Trophoblast cell (in vitro differentiated cells and primary cell): ENCODE measurements around the gene TEX50.
"Not testable (repeated sequence)": the region's sequence is repeated elsewhere in the genome, so short reads cannot be mapped to it uniquely, and the experiment has no call there.

Experiments
- DNase-seq, 2 donors: peaks; one replicate each; pipeline ENCODE4 v3.0.0-alpha.2; 2016
- H2AFZ ChIP-seq: 2 replicates; pipeline ENCODE4 v1.6.1; 2013; ENCODE audit warnings: low read length, moderate library complexity, mild to moderate bottlenecking; ENCODE audit not compliant: insufficient read depth, poor library complexity
- H2AK5ac ChIP-seq: 2 replicates; pipeline ENCODE4 v1.6.1; 2013; ENCODE audit warnings: mild to moderate bottlenecking, low read length
- H2BK120ac ChIP-seq: 2 replicates; pipeline ENCODE4 v1.6.1; 2013; ENCODE audit warnings: low read length, mild to moderate bottlenecking, moderate library complexity; ENCODE audit not compliant: insufficient read depth, poor library complexity
- H2BK12ac ChIP-seq: 2 replicates; pipeline ENCODE4 v1.6.1; 2013; ENCODE audit warnings: mild to moderate bottlenecking, low read length, moderate library complexity
- H2BK5ac ChIP-seq: 2 replicates; pipeline ENCODE4 v1.6.1; 2013; ENCODE audit warnings: low read length, low read depth, moderate library complexity, mild to moderate bottlenecking; ENCODE audit not compliant: poor library complexity
- H3K14ac ChIP-seq: 2 replicates; pipeline ENCODE4 v1.6.1; 2013; ENCODE audit warnings: mild to moderate bottlenecking, low read length
- H3K18ac ChIP-seq: 2 replicates; pipeline ENCODE4 v1.6.1; 2013; ENCODE audit warnings: mild to moderate bottlenecking, low read length
- H3K23ac ChIP-seq: 2 replicates; pipeline ENCODE4 v1.6.1; 2013; ENCODE audit warnings: low read length
- H3K27ac ChIP-seq: 2 replicates; pipeline ENCODE4 v1.5.1; 2013; ENCODE audit warnings: low read depth, mild to moderate bottlenecking, inconsistent platforms, low read length, moderate library complexity
- H3K27me3 ChIP-seq: 2 replicates; pipeline ENCODE4 v1.6.1; 2013; ENCODE audit warnings: inconsistent platforms, mild to moderate bottlenecking, low read length, moderate library complexity; ENCODE audit not compliant: insufficient read depth
- H3K36me3 ChIP-seq, 2 experiments: 1 replicate in 1 of 2; 2 replicates in 1 of 2; pipeline ENCODE4 v1.6.1; 2013; ENCODE audit warnings: low read length in 2 of 2, mild to moderate bottlenecking in 2 of 2, moderate library complexity in 1 of 2; ENCODE audit not compliant: insufficient read depth in 2 of 2, control insufficient read depth in 1 of 2
- H3K4ac ChIP-seq: 2 replicates; pipeline ENCODE4 v1.6.1; 2013; ENCODE audit warnings: low read depth, mild to moderate bottlenecking, low read length, moderate library complexity
- H3K4me1 ChIP-seq, 2 experiments: 1 replicate in 1 of 2; 2 replicates in 1 of 2; pipeline ENCODE4 v1.6.1; 2013; ENCODE audit warnings: low read length in 2 of 2, mild to moderate bottlenecking in 2 of 2, moderate library complexity in 1 of 2; ENCODE audit not compliant: insufficient read depth in 2 of 2, control insufficient read depth in 1 of 2
- H3K4me2 ChIP-seq: 2 replicates; pipeline ENCODE4 v1.6.1; 2013; ENCODE audit warnings: inconsistent platforms, mild to moderate bottlenecking, low read length, moderate library complexity
- H3K4me3 ChIP-seq: 2 replicates; pipeline ENCODE4 v1.5.1; 2013; ENCODE audit warnings: mild to moderate bottlenecking, low read depth, low read length, inconsistent platforms
- H3K79me1 ChIP-seq: one replicate; pipeline ENCODE4 v1.6.1; 2013; ENCODE audit warnings: low read length
- H3K79me2 ChIP-seq: 2 replicates; pipeline ENCODE4 v1.6.1; 2013; ENCODE audit warnings: low read length, mild to moderate bottlenecking; ENCODE audit not compliant: control insufficient read depth, insufficient read depth, poor library complexity
- H3K9ac ChIP-seq: 2 replicates; pipeline ENCODE4 v1.6.1; 2013; ENCODE audit warnings: mild to moderate bottlenecking, low read length
- H3K9me3 ChIP-seq: 2 replicates; pipeline ENCODE4 v1.6.1; 2013; ENCODE audit warnings: low read depth, mild to moderate bottlenecking, control low read depth, inconsistent platforms, low read length; ENCODE audit not compliant: insufficient read depth
- H4K12ac ChIP-seq: 2 replicates; pipeline ENCODE4 v1.6.1; 2013; ENCODE audit warnings: low read depth, mild to moderate bottlenecking, low read length, moderate library complexity
- H4K8ac ChIP-seq: 2 replicates; pipeline ENCODE4 v1.6.1; 2013; ENCODE audit warnings: low read depth, mild to moderate bottlenecking, low read length, moderate library complexity
- H4K91ac ChIP-seq: one replicate; pipeline ENCODE4 v1.6.1; 2013; ENCODE audit warnings: low read depth, mild to moderate bottlenecking, low read length, moderate library complexity
- WGBS: extraction: QIAGEN DNeasy Blood & Tissue Kit; methylation state at CpG from one replicate; pipeline ENCODE4 v1.1.7; 2013; ENCODE audit warnings: missing lambda C conversion rate; ENCODE audit not compliant: insufficient read length, insufficient coverage; ENCODE audit errors: extremely low coverage; 5-methylcytosine and 5-hydroxymethylcytosine counted together

The TEX50 gene

DNA sequence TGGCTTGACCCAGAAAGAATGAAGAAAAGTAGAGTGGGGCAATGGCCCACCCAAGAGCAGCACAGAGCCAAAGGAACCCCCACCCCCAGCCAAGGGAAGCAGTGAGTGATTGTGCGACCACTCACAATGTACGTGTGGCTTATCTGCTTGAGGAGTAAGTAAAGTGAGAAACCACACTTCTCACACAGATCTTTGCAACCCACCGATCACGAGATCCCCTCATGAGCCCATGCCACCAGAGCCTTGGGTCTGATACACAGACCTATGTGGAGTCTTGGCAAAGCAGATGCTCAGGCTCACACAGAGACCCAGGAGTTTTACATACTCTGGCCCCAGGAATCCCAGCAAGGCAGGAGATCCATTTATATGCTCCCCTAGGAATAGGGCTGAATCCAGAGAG is 18.3 kb upstream of the TEX50 start:
- Histone ChIP-seq H2BK5ac (no peak overlapping the region), H2AK5ac (no peak overlapping the region), H3K23ac (no peak overlapping the region), H3K4ac (no peak overlapping the region), H3K9me3 (peaks cover 7% of the 10 kb centered on the region), H3K4me3 (no peak overlapping the region), H3K4me2 (no peak overlapping the region), H4K91ac (no peak overlapping the region), H3K14ac (no peak overlapping the region), H3K79me1 (no peaks in the 10 kb centered on the region), H4K8ac (no peak overlapping the region), H4K12ac (no peak overlapping the region), H3K79me2 (no peaks in the 10 kb centered on the region), H2AFZ (no peak overlapping the region), H3K9ac (no peak overlapping the region), H3K27ac (no peak overlapping the region), H3K36me3 (peaks cover 0 to 1% of the 10 kb centered on the region in 2 experiments), H3K4me1 (no peaks in the 10 kb centered on the region), H2BK120ac (no peak overlapping the region), H3K18ac (no peak overlapping the region), H2BK12ac (no peak overlapping the region), H3K27me3 (no peaks in the 10 kb centered on the region)
- no peak for DNase-seq
- WGBS, result no CpG with 5 or more reads among the region's 4 CpGs

DNA sequence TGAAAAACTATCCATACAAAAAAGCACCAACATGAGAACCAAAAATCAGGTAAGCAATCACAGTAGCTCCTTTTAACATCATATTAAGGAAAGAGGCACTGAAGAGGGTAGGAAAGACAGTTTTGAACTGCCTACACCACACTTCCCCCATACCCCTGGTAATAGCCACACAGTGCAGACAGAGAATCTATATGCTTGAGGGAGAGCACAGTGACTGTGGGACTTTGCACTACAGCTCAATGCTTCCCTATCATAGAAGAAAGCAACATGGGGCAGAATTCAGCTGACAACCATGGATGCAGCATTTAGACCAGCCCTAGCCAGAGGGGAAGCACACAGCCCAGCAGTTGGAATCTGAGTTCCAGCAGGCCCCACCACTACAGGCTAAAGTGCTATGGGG is 7.9 kb upstream of the TEX50 start:
- H4K12ac ChIP-seq, result no peak overlapping the region
- H2AK5ac ChIP-seq, result no peak overlapping the region
- no peak overlapping the region for H3K4ac ChIP-seq

DNA sequence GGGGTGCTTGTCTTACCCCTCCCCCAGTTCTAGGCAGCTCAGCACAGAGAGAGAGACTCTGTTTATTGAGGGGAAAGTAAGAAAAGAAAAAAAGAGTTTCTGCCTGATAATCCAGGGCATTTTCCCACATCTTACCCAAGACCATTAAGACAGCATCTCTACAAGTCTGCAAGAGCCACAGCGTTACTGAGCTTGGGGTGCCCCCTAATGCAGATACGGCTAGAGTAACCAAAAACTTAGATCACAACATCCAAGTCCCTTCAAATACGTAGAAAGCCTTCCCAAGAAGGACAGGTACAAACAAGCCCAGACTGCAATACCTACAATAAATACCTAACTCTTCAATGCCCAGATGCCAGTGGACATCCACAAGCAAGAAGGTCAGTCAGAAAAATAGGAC is 6.2 kb upstream of the TEX50 start:
- Histone ChIP-seq H4K91ac (no peak overlapping the region), H3K27ac (no peak overlapping the region), H4K12ac (no peak overlapping the region), H3K36me3 (no peaks in the 10 kb centered on the region), H2AK5ac (no peak overlapping the region), H2BK12ac (no peak overlapping the region), H3K18ac (no peak overlapping the region), H3K4me2 (no peak overlapping the region), H4K8ac (no peak overlapping the region), H3K4ac (no peak overlapping the region), H3K4me1 (no peaks in the 10 kb centered on the region), H3K4me3 (no peak overlapping the region), H3K79me1 (no peaks in the 10 kb centered on the region), H3K14ac (no peak overlapping the region), H3K9me3 (no peaks in the 10 kb centered on the region), H3K79me2 (no peaks in the 10 kb centered on the region), H3K23ac (no peak overlapping the region), H3K9ac (no peak overlapping the region), H3K27me3 (no peaks in the 10 kb centered on the region), H2BK5ac (no peak overlapping the region), H2BK120ac (no peak overlapping the region), H2AFZ (no peak overlapping the region)
- WGBS, result no CpG with 5 or more reads among the region's 3 CpGs
- no peak for DNase-seq

More for the DNA sequence above, 7.9 kb upstream of the TEX50 start:
- Histone ChIP-seq H2BK120ac (no peak overlapping the region), H3K4me3 (no peak overlapping the region), H3K27me3 (no peaks in the 10 kb centered on the region), H3K27ac (no peak overlapping the region), H3K23ac (no peak overlapping the region), H3K36me3 (no peaks in the 10 kb centered on the region), H3K9ac (no peak overlapping the region), H3K4me2 (no peak overlapping the region), H3K9me3 (no peaks in the 10 kb centered on the region), H2BK12ac (no peak overlapping the region), H4K8ac (no peak overlapping the region), H3K79me1 (no peaks in the 10 kb centered on the region), H3K18ac (no peak overlapping the region), H4K91ac (no peak overlapping the region), H2AFZ (no peak overlapping the region), H3K14ac (no peak overlapping the region), H2BK5ac (no peak overlapping the region), H3K4me1 (no peaks in the 10 kb centered on the region), H3K79me2 (no peaks in the 10 kb centered on the region)
- DNase-seq, result no peak

DNA sequence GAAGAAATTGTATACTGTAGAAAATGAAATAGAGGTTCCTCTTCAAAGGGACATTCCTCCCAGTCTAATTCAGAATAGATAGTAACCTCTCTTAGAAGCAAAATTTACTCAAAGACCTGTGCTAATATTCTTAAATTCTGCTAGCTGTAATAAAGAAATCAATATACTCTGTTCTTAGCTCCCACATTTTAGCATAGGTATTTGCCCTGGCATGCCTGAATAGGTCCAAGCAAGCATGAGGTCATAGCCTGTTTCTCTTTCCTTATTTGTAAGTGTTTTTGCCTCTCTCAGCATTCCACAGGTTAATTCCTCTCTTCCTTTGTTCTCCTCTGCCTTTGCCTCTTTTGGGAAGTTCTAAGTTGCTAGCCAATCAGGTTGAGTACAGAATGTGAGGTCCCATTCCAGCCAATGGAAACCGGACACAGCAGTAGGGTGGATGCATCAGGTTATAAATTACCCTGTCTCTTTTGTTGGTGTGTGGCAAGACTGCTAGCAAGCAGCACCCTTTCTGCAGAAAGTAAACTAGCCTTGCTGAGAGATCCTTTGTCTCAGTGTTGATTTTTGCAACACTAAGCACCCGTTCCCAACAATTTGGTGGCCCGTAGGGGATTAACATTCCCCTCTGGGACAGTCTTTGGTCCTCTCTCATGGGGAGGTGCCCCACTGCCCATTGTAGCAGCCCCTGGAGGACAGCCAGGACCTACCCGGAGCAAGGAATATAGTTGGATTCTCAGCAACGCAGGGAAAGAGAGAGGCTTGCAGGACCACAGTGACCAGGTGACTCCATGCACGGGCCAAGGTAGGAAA is 2.3 kb downstream of the TEX50 start:
- not testable (repeated sequence) for H3K27me3 ChIP-seq, H2BK5ac ChIP-seq, H3K4ac ChIP-seq, H3K9ac ChIP-seq, H3K23ac ChIP-seq, H3K9me3 ChIP-seq, H3K4me2 ChIP-seq, H2BK120ac ChIP-seq, H3K79me2 ChIP-seq, H2BK12ac ChIP-seq, H3K14ac ChIP-seq, H4K8ac ChIP-seq, H3K27ac ChIP-seq, H2AK5ac ChIP-seq, H4K91ac ChIP-seq, H3K36me3 ChIP-seq, H3K4me1 ChIP-seq, H4K12ac ChIP-seq, DNase-seq, H3K4me3 ChIP-seq, H3K79me1 ChIP-seq, H2AFZ ChIP-seq, H3K18ac ChIP-seq
- no CpG with 5 or more reads among the region's 6 CpGs for WGBS
